Measurements from ENCODE around the gene HEPN1. TPM values are rescaled to one million over a fixed set of nuclear protein-coding genes. Genes with fewer than 3 reads are reported as not detected.

HEPN1 gene
- total and polyA plus RNA-seq, 9 of the 15 experiments (the other 6 are each of a cell fraction or from before 2014, with no cell fraction given) = not detected

DNA sequence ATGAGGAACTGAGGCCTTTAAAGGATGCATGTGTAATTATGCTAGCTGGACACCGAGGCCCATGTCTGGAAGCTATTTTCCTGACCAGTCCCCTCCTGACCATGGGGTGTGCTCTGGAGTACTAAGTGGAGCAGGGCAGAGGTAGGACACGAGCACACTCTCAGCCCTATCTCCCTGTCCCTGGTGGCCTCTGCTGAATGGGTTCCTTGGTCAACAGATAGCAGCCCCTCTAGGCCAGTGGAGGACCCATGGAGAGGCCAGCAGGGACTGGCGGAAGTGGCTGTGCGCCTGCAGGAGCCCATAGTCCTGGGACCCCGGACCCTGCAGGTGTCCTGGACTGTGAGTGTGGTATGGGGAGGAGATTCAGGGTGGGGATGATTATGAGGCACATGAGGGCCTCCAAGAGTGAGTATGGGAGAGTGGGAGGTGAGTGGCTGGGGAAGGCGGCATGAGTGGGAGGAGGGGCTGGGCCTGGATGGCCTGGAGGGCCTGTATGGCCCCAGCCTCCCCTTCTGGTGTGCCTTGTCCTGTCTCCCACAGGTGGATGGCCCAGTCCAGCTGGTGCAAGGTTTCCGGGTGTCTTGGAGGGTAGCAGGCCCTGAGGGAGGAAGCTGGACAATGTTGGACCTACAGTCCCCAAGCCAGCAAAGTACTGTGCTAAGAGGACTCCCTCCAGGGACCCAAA is 44.3 kb upstream of the HEPN1 start:
- Histone ChIP-seq H3K4me1 (replicated peaks in 1 of 2; ENCODE audit: control insufficient read depth in 2 of 2, insufficient read depth in 2 of 2, low read length in 2 of 2) (peaks cover 0 to 20% of the 10 kb centered on the region in 2 experiments; a peak in 3 of 5 replicates), H4K20me1 (replicated peaks; ENCODE audit: control insufficient read depth, insufficient read depth, low read length) (no peaks in the 10 kb centered on the region), H3K79me2 (ENCODE audit: control insufficient read depth, insufficient read depth, low read length) (no peaks in the 10 kb centered on the region), H3K27ac (ENCODE audit: extremely low read depth, low read depth, low read length) (no peak overlapping the region), H3K36me3 (ENCODE audit: control insufficient read depth, insufficient read depth, low read length) (no peaks in the 10 kb centered on the region), H3K9me1 (ENCODE audit: control insufficient read depth, insufficient read depth, low read length) (no peaks in the 10 kb centered on the region), H3K9me3 (replicated peaks; ENCODE audit: control insufficient read depth, insufficient read depth, low read depth, low read length) (no peaks in the 10 kb centered on the region), H3K27me3 (ENCODE audit: control insufficient read depth in 2 of 2, insufficient read depth in 2 of 2, low read length in 2 of 2) (peaks cover 17 to 75% of the 10 kb centered on the region in 2 experiments; a peak in 4 of 5 replicates), H3K9ac (ENCODE audit: insufficient read depth in 1 of 2, low read depth in 2 of 2, low read length in 2 of 2) (no peak overlapping the region; a peak in 1 of 4 replicates), H3K4me3 (no peak overlapping the region), H2AFZ (ENCODE audit: low read depth, low read length) (no peak overlapping the region), H3K4me2 (ENCODE audit: insufficient read depth, low read length) (no peak overlapping the region)
- TF ChIP-seq ZNF124 (CRISPR knock-in tag; IDR thresholded peaks at IDR 0.05) = no peak
- no peak for TF ChIP-seq ELF1 (tag; IDR thresholded peaks at IDR 0.05)
- TF ChIP-seq MTA2 (IDR thresholded peaks at IDR 0.05; ENCODE audit: low read depth) = no peak
- no peak for TF ChIP-seq LEF1 (IDR thresholded peaks at IDR 0.05)
- ATAC-seq (no peak), FAIRE-seq (no peak), DNase-seq (ENCODE audit: extremely low read depth in 1 of 4, low spot score in 3 of 4) (no peak)
- in situ Hi-C loops (cut with MboI) (loop anchor here (25.0 kb wide), 1 partner anchor 812 kb away; no protein-coding TSS in a partner anchor), intact Hi-C loops (cut with micrococcal nuclease) (no loop called here)
- CTCF ChIA-PET (ENCODE audit: low intra/inter-chr PET ratio) = interaction anchor here (0.8 kb wide), 1 partner anchor 231 kb away, joined by 3 read pairs; no protein-coding TSS in a partner anchor
- POLR2A ChIA-PET = no interaction called here
- WGBS (ENCODE audit: insufficient coverage, low coverage, missing lambda C conversion rate) = 19% methylated on average over 7 of the region's 7 CpGs
- no TSS peak for BruUV-seq (replicated peaks)

DNA sequence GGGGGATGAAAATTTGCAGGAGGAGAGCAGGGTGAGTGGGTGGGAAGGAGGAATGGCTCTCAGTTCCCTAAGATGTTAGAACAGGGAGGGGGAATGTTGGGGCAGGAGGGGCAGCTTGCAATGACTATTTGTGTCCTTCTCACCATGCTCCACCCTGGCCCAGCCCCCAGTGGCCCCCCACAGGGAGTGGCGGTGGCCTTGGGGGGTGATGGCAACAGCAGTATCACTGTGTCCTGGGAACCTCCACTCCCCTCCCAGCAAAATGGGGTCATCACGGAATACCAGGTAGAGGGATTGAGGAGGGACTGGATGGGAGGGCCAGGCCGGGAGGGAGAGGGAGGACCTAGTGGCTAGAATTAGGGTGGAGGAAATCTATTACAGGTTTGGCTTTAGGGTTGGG is 43.6 kb upstream of the HEPN1 start:
- no peak overlapping the region for H3K4me2 ChIP-seq (ENCODE audit: insufficient read depth, low read length)
- no peak overlapping the region for H3K9ac ChIP-seq (ENCODE audit: insufficient read depth in 1 of 2, low read depth in 2 of 2, low read length in 2 of 2)
- peaks cover 15 to 75% of the 10 kb centered on the region in 2 experiments; a peak in 4 of 5 replicates for H3K27me3 ChIP-seq (ENCODE audit: control insufficient read depth in 2 of 2, insufficient read depth in 2 of 2, low read length in 2 of 2)
- H3K79me2 ChIP-seq (ENCODE audit: control insufficient read depth, insufficient read depth, low read length) = no peaks in the 10 kb centered on the region
- WGBS (ENCODE audit: insufficient coverage, low coverage, missing lambda C conversion rate) = 27% methylated on average over 2 of the region's 3 CpGs
- CTCF ChIA-PET (ENCODE audit: low intra/inter-chr PET ratio) = interaction anchor here (0.8 kb wide), 1 partner anchor 231 kb away, joined by 3 read pairs; no protein-coding TSS in a partner anchor
- DNase-seq (ENCODE audit: extremely low read depth in 1 of 4, low spot score in 3 of 4) (no peak), FAIRE-seq (no peak), ATAC-seq (no peak)
- BruUV-seq (replicated peaks) = no TSS peak
- peak overlapping the region; percentile 97 for H2AFZ ChIP-seq (ENCODE audit: low read depth, low read length)
- intact Hi-C loops (cut with micrococcal nuclease) = no loop called here
- no peaks in the 10 kb centered on the region for H4K20me1 ChIP-seq (replicated peaks; ENCODE audit: control insufficient read depth, insufficient read depth, low read length)
- POLR2A ChIA-PET = interaction anchor here (1.3 kb wide), 1 partner anchor 9 kb away, joined by 5 read pairs; no protein-coding TSS in a partner anchor
- no peak overlapping the region for H3K27ac ChIP-seq (ENCODE audit: extremely low read depth, low read depth, low read length)
- in situ Hi-C loops (cut with MboI) = no loop called here
- H3K4me3 ChIP-seq = no peak overlapping the region
- no peaks in the 10 kb centered on the region for H3K36me3 ChIP-seq (ENCODE audit: control insufficient read depth, insufficient read depth, low read length)
- peaks cover 0 to 27% of the 10 kb centered on the region in 2 experiments; a peak in 3 of 5 replicates for H3K4me1 ChIP-seq (replicated peaks in 1 of 2; ENCODE audit: control insufficient read depth in 2 of 2, insufficient read depth in 2 of 2, low read length in 2 of 2)
- H3K9me1 ChIP-seq (ENCODE audit: control insufficient read depth, insufficient read depth, low read length) = no peaks in the 10 kb centered on the region
- no peaks in the 10 kb centered on the region for H3K9me3 ChIP-seq (replicated peaks; ENCODE audit: control insufficient read depth, insufficient read depth, low read depth, low read length)
- TF ChIP-seq, protein P1, sequence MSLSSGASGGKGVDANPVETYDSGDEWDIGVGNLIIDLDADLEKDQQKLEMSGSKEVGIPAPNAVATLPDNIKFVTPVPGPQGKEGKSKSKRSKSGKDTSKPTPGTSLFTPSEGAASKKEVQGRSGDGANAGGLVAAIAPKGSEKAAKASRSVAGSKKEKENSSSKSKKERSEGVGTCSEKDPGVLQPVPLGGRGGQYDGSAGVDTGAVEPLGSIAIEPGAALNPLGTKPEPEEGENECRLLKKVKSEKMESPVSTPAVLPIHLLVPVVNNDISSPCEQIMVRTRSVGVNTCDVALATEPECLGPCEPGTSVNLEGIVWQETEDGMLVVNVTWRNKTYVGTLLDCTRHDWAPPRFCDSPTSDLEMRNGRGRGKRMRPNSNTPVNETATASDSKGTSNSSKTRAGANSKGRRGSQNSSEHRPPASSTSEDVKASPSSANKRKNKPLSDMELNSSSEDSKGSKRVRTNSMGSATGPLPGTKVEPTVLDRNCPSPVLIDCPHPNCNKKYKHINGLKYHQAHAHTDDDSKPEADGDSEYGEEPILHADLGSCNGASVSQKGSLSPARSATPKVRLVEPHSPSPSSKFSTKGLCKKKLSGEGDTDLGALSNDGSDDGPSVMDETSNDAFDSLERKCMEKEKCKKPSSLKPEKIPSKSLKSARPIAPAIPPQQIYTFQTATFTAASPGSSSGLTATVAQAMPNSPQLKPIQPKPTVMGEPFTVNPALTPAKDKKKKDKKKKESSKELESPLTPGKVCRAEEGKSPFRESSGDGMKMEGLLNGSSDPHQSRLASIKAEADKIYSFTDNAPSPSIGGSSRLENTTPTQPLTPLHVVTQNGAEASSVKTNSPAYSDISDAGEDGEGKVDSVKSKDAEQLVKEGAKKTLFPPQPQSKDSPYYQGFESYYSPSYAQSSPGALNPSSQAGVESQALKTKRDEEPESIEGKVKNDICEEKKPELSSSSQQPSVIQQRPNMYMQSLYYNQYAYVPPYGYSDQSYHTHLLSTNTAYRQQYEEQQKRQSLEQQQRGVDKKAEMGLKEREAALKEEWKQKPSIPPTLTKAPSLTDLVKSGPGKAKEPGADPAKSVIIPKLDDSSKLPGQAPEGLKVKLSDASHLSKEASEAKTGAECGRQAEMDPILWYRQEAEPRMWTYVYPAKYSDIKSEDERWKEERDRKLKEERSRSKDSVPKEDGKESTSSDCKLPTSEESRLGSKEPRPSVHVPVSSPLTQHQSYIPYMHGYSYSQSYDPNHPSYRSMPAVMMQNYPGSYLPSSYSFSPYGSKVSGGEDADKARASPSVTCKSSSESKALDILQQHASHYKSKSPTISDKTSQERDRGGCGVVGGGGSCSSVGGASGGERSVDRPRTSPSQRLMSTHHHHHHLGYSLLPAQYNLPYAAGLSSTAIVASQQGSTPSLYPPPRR (CRISPR knock-in tag; IDR thresholded peaks at IDR 0.05; ENCODE audit: borderline replicate concordance) = no peak
- no peak for TF ChIP-seq MYBL2 (IDR thresholded peaks at IDR 0.05; ENCODE audit: low read depth)
- no peak for TF ChIP-seq MYBL2 (CRISPR knock-in tag; IDR thresholded peaks at IDR 0.05; ENCODE audit: borderline replicate concordance)
- no peak for TF ChIP-seq ZNF778 (CRISPR knock-in tag; IDR thresholded peaks at IDR 0.05)
- TF ChIP-seq ZNF174 (CRISPR knock-in tag; IDR thresholded peaks at IDR 0.05) = no peak
- TF ChIP-seq KAT2B (IDR thresholded peaks at IDR 0.05; ENCODE audit: low read depth, low read length) = no peak
- TF ChIP-seq GATAD2A (IDR thresholded peaks at IDR 0.05) = no peak
- no peak for TF ChIP-seq BACH1 (tag; IDR thresholded peaks at IDR 0.05)

All from K562 (cell line).